Fibroblast of skin of left biceps (primary cell): ENCODE results near the gene NRG3.
"Not testable (repeated sequence)": the region's sequence is repeated elsewhere in the genome, so short reads cannot be mapped to it uniquely, and the experiment has no call there.

Source experiments
- DNase-seq, 2 experiments: peaks; one replicate each; pipeline ENCODE4 v3.0.0-alpha.2; 2013; ENCODE audit warnings: low read depth in 2 of 2

Gene NRG3

DNA sequence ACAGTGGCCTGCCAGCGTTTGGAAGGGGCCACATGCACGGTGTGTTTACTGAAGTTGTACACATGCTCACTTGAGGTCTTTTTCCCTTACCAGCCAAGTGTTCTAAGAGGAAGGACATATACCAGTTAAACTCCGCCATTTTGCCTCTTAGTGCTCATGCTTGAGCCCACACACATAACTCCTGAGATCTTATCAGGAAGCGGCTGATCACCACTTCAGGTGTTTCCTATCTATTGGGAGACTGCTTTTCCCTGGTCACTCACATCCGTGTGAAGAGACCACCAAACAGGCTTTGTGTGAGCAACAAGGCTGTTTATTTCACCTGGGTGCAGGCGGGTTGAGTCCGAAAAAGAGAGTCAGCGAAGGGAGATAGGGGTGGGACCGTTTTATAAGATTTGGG lies 802.9 kb downstream of the NRG3 start:
- DNase-seq: not testable (repeated sequence)

DNA sequence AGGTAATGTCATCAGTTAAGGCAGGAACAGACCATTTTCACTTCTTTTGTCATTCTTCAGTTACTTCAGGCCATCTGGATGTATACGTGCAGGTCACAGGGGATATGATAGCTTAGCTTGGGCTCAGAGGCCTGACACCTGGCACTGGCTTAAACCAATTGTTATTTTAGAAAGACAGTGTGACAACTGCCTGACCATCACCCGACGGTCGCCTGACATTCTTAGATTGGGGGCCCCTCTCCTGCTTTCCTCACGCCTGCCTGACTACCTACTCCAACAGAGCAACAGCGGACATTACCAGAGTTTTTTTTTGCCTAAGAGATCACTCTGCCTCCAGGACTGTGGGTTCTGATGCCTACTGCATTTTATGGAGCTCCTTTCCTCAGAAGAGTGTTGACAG lies 803.5 kb downstream of the NRG3 start:
- not testable (repeated sequence) for DNase-seq

DNA sequence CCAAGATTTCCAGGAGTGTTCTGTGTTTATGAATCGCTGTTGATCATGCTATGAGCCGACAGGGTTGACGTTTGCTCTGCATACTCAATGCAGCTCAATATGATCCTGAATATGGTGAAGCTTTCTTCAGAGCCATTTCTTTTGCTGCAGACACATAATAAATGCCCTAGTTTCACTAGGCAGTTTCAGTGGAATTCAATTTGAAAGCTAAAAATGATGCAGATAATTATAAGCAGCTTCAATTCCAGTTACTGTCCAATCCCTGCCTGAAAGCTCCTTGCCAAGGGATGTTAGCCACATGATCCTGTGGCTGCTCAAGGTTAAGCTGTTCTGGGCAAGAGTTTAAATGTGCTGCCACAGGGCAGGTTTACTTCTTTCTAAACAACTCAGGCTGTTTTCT lies 805.6 kb downstream of the NRG3 start:
- DNase-seq: no peak

DNA sequence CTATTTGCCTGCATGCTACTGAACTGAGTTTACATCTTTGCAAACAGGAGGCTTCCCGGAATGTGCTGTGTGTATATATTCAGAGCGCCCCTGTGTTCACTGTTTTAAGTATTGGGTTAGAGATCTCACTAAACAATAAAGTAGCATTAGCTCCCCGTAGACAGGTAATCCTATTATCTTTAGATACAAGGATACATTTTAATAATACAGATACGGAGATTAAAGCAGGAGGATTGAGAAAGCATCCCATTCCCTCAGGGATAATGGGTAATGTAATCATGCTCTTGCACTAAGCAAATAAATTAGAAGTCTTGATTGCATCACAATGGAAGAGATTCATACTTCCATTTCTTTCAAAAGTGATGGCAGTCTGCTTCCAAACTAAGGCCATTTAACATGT lies 809.0 kb downstream of the NRG3 start:
- DNase-seq: no peak

DNA sequence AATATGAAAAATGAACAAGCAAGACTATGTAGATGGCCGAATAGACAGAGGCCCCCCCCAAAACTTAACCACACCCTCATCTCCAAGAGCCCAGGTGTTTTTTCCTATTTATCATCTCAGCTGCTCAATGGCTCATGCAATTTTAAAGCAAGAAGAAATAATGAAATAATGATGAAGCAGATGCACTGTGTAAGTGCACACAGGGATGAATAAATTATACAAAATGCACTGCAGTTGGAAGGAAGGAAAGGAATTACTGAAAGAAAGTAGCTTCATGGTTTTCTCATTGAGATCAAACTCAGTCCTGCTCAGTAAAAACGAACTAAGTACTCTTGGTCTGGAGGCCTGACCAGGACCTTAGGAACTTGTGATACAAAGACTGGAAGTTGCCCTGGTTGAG lies 810.1 kb downstream of the NRG3 start:
- DNase-seq: no peak

DNA sequence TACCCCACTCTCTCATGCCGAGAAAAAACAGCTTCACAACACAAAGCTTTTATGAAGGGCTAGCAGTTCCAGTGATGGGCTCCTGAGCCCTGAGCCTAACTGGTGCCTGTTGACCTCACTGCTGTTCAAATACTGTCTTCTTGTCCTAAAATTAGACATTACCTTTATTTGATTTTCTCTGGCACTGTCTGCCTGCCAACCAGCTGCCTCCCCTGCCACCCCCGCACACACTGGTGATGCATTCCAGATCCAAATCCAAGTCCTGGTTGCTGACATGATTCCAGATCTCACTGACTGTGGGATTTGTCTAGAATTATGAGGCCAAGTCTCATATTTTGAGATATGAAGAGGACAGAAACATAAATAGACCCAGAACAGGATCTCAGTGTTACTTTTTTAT lies 816.2 kb downstream of the NRG3 start:
- no peak for DNase-seq

DNA sequence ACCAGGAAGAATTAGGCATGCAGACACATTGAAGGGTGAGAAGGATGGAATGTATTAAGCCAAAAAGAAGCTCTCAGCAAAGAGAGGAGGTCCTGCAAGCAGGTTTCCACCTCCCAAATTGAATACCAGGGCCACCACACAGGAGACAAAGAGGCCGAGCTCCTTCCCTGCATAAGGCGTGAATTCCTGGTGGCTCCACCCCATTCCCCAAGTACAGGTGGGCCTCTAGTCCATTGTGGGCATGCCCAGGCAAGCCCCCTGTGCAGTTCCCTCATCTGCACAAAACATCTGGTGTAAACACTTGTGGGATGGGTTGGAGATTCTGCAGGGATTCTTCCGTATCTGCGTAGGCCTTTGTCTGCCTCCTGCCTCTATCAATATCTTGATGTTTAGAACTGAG lies 817.5 kb downstream of the NRG3 start:
- no peak for DNase-seq

DNA sequence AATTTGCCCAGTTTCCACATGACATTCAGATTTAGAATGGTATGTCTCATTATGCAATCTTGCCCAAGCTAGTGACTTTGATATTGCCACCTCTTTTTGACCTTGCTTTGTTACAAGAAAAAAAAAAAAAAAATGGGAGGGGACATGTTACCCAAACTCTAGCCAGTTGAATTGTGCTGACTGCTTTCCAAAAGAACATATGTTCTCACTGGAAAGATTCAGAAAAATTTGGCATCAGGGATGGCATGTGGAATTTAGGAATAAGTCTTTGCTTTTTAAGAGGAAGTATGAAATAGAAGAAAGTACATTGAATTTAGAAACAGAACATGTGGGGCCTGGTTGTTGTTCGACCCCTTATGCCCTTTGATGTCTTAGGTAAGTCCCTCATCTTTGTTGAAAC lies 846.8 kb downstream of the NRG3 start:
- DNase-seq: no peak

DNA sequence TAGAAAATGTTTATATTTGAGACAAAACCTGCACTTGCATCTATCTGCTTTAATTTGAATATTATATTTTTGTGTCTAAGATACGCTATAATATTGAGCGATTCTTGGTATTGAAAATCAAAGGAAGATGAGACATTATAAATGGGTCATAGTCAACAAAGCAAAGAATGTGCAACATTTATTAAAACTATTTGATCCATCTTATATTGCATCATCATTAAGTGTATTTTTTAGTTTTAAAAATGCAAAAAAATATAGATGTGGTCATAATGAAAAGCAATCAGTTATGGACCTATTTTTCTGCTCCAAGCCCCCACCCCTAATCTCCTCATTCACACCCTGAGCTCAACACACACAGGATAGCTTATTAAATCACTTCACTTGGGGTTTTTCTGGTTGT lies 847.3 kb downstream of the NRG3 start:
- DNase-seq: no peak

DNA sequence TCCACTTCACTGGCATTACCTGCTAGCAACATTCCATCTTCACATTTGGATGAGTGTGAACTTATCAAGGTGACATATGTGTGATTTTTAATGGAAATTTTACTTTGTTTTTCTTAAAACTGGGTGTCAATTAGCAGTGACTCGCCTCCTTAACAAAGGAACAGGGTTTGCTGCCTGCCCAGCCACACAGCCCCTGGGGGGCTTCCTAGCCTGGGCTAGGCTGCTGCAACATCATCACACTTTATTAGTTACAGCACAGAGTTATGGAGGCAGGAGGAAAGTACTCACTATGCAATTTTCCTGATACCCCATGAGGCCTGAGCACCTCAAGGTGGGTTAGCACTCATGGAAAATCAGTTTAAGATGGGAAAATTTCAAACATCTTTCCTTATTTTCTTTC lies 861.3 kb downstream of the NRG3 start:
- no peak for DNase-seq

DNA sequence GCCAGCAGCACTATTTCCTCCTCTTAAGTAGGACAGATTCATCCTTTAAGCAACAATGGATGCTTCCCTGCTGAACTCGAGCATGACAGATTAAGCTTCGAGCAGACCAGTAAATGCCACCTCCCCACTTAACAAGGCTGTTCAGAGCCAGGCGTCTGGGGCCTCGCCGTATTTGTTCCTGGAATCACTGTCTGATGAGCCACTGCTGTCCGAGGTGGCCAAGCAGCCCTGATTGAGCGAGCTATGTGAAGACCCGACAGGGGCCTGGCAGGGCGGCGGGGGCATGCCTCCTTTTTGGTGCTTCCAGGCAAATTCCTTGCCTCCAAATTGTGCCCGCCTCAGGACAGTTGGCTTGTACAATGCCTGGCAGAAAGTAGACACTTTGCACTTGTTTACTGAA lies 862.6 kb downstream of the NRG3 start:
- DNase-seq: no peak

DNA sequence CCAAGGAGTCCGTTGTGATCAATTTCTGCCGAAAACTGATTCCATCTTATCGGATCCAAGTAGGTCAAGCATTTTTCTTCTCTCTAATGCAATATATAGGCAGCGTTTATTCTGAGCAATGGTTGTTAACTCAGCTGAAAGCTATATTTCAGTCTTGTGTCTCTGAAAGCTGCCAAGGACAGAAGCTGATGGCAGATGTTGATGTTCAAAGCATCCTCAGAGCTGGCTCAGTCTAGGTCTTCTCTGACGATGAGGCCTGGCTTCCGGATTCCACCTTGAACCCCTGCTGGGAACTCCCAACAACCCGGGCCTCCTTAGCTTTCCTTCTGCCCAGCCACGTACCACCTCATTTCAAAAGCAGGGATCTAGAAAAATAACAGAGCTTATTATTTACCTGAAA lies 863.6 kb downstream of the NRG3 start:
- no peak for DNase-seq

DNA sequence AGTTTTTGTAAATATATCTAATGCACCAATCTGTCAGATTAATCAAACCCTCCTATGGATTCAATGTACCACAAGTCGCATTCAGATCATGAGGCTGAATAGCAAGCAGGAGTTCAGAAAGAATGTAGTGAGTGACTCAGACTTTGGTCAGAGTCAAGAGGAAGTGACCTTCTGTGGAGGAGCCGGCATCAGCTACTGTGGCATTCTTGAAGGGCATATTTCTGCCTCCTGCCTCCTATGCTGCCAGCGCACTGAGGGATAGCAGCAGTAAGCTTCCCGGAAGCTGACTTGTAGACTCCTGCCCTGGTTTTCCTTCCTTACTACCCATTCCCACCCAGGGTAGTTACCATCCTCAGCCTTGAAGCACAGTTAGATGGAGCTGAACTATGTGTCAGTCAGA lies 867.5 kb downstream of the NRG3 start:
- peak; percentile 9 to 18 for DNase-seq

DNA sequence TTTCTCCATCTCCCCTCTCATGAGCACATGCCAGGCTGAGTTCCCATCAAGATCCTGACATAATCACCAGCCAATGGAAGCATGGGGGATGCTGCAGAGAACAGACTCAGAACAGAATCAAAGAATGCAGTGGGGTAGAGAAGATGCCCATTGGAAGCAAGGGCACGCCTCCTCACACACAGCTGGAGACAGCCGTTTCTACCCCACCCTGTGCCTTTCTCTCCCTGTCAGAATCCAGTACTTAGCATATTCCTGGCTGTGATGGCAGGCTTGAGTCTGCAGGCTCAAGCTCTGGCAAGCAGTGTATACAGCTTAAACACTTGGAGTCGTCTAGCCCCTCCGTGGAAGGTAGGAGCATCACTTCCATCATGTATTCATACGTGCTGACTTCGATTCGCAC lies 867.9 kb downstream of the NRG3 start:
- DNase-seq: no peak

DNA sequence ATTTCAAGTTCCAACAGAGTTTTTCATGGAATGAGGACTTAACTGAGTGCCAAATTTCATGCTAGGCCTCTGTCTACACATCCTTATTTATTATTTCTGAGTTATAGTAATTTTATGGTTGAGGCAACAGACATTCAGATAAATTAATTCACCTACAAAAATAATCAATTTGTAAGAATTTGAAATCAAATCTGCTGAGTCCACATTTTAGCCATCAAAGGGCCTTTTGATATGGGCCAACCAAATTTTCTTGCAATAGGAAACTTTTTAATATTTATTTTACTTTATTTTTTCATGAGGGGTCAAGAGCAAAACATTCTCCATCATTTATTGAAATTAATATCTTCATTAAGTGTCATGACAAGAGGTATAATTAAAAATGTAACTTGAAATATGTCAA lies 875.5 kb downstream of the NRG3 start:
- DNase-seq: no peak

DNA sequence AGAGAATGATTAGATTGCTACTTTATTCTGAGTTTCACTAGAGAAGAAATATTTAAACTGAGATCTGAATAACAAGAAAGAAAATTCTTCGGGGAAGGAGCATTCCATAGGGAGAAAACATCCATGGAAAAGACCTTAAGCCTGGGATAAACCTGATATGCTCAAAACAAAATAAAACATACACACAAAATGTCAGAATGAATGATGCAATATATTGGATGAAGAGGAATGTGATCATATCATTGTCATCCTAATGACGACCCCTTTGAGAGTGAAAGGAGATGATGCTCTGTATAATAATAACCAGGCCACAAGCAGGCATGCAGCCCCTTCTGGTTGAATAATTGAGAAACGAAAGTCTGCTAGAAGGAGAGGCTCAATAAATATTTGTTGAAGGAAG lies 882.4 kb downstream of the NRG3 start:
- no peak for DNase-seq

DNA sequence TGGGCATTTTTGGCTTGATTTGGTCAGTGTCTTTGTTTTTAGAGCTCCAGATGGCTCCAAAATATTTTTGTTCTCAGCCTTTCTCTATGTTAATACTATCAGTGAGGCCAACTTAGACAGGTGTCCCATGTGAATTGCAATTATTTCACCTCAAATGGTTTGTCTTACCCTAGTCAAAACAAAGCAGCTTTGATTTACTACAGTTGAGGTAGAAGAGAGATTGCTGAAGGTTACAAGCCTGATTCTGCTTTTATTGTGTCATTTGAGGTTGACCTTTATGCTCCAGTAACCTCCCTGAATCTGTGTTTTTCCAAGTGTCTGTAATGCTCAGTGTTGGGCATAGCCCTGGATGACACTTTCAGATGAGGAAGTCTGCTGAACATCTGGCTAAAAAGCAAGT lies 882.9 kb downstream of the NRG3 start:
- DNase-seq: no peak

DNA sequence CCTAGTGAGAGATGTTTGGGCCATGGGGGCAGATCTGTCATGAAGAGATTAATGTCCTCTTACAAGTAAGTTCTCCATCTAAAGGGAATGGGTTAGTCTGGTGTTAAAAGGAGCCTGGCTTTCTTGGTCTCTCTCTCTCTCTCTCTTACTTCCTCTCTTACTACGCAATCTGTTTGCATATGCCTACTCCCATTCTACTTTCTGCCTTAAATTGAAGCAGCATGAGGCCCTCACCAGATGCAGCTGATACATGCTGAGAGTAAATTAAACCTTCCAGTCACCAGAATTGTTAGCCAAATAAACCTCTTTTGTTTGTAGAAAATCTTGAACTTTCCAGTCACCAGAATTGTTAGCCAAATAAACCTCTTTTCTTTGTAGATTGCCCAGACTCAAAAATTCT lies 884.1 kb downstream of the NRG3 start:
- no peak for DNase-seq

DNA sequence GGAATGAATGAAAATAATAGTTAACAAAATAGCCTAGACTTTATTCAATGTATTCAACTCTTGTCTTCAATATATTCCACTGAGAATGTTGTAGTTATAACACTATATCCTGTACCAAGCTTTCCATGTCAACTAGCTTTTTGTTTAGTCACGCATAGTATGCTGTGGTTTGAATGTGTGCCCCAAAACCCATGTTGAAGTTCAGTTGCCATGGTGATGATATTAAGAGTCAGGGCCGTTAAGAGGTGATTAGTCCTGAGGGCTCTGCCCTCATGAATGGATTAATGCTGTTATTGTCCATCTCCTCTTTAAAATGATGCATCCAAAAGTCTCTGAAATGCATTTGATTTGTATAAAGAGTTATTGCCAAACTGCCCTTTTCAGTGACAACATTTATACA lies 887.6 kb downstream of the NRG3 start:
- DNase-seq: no peak

DNA sequence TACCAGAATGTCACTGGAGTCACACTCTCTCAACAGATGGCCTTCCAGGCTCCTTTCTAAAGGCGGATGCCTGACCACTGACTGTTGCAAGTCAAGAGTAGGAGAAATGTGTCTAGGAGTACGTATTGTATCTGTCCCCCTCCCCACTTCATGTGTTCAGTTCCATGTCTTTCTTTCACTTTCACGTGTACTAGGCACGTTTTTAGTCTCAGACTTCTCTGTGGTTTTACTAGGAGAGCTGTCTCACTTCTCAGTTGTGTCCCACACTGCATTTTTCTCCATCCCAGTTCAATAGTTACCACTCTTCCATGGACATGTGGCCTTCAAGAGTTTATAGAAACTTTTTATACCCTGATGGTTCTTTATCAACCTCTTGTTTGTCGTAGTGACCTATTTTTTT lies 893.0 kb downstream of the NRG3 start:
- no peak for DNase-seq

DNA sequence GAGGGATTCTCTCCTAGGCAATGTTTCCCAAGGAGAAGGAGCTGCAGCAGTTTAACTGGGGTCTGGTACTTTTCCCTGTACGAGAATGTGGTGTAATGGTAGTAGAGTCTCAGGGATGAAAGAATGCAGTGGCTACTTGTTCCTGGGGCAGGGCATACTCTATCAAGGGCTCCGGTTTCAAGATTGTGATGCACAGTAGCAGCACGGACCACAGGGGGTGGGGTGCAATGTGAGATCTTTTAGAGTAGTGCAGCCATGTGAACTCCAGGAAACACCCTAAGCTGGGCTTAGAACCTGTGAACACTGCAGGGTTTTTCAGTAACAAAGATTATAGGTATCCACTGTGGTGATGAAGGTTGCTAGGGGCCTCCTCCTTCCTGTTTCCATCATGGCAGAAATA lies 903.9 kb downstream of the NRG3 start:
- DNase-seq: no peak

DNA sequence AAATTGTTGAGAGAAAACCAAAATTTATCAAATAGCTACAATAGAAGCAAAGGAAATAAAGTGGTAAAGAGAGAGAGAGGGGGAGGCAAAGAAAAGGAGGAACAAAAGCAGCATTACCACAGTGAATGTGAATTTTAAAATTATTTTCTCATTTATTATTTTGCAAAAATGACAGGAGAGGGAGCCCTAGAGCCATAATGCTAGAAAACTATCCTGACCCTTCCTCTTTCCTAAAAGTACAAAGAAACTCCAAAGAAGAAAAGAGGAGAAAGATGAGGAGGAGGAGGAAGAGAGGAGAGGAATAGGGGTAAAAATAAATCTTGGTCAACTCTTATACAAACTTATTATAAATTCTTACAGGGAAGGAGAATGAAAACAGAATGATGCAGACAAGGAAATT lies 921.5 kb downstream of the NRG3 start:
- no peak for DNase-seq

DNA sequence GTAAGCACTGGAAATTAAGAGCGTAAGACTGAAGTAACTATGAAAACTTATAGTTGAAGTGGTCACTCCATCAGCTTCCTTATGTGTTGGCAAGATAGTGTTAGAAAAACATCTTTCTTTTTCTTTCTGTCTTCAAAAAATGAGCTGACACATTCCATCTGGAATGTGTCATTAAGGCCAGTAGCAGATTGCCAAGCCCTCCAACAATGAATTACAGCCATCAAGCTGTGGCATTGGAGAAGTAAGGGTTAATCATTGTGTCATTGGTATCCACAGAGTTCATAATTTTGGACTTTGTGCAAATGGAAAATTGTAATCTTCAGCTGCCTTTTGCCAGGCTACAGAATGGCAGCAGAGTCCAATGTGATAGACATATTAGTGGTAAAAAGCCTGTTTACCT lies 926.3 kb downstream of the NRG3 start:
- DNase-seq: no peak

DNA sequence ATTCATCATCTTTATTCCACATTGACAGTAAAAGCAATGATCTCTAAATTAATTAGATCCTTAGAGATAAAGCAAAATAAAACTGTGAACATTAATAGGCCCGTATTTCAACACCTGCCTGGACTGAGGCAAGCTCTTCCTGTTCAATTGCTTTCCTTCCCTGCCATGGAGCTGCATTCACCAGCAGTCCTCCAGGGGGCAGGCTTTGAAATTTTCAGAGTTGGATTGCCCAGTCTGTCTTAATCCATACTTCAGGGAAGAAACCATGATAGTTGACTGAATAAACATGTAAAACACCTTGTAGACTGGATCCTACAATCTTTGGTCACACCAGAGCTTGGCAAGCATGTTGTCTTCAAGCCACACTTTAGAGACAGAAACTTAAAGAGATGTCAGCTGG lies 936.6 kb downstream of the NRG3 start:
- DNase-seq: no peak

DNA sequence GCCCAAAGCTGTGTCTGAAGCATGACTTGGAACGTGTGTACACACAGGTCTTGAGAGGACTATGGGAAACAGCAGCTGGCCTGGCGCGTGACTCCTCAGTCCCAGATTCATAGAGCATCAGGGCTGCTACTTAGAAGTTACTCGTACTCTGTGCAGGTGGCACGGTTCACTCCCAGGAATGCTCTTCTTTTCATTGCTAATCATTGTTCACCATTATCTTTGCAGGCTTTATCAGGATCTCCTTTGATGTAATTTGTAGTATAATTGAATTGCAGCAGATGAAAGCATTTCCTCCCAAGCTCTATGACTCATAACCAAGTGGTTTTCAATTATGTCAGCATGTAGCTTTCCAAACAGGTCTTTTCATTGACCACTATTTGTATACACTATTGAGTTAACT lies 938.9 kb downstream of the NRG3 start:
- no peak for DNase-seq
